Tongue (tissue), 2 donors: ENCODE measurements around the gene DRAXIN. TPM values are rescaled to one million over a fixed set of nuclear protein-coding genes. Genes with fewer than 3 reads are reported as not detected.

ENCODE experiments used
- DNase-seq: peaks from one replicate; pipeline ENCODE4 v3.0.0-alpha.2; 2015
- total RNA-seq: library from RNA; depleted of rRNA; stranded (reverse); fragments of >200 nt; gene quantifications from one replicate; pipeline ENCODE4 v1.2.3, GENCODE V29; 2014

Gene DRAXIN, protein sequence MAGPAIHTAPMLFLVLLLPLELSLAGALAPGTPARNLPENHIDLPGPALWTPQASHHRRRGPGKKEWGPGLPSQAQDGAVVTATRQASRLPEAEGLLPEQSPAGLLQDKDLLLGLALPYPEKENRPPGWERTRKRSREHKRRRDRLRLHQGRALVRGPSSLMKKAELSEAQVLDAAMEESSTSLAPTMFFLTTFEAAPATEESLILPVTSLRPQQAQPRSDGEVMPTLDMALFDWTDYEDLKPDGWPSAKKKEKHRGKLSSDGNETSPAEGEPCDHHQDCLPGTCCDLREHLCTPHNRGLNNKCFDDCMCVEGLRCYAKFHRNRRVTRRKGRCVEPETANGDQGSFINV
- 0.31 TPM for total RNA-seq

DNA sequence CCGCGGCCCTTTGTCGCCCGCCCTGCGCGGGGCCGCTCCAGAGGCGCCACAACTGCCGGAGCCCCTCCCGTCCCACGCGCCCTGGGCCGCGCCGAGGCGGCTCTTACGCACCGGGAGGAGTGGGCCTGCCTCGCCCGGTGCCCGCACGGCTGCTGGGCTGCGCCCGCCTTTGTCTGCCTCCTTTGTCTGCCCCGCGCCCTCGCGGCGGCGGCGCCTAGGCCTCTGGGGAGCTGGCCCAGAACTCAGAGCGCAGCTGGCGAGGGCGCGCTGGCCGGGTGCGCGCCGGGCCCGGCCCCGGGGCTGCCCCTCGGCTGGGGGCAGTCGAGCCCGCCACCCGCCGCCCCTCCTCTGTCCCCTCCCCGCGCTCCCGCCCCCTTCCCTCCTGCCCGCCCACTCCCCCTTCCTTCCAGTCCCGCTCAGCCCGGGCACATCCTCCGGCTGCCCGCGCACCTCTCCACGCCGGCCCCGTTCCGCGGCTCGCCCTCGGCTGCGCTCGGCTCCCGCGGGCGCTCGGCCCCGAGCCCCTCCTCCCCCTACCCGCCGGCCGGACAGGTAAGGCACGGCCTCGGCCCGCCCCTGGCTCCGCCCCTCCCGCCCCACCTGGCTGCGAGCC is at the start of gene DRAXIN:
Gene DRAXIN (plus strand): TSS at position 409 of the 613 bp plus-strand sequence. CDS start 14,549 bp downstream, outside the sequence.
- DNase-seq: peak; percentile 59

DNA sequence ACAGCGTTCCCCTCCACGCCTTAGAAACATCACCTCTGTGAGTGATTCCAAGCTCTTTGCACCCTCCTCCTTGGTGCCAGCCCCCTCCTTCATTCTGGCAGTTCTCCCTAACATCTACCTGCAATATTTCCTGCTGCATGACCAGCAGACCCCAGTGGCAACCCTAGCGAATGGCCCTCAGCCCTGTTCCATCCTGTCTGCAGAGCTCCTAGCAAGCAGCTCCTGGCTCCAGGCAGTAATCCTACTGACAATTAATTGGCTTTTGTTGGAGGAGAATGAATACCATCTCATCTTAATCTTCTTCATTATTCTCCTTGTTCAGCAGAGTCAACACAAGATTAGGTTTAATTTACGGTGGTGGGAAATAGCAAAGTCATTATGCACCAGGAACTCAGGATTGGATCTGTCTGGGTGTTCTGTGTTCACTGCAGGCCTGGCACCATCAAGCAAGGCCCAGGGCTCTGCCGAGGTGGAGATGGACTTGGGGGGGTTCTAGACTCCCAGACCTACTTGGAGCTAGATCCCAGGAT is 49.7 kb upstream of the DRAXIN start:
- DNase-seq: no peak

DNA sequence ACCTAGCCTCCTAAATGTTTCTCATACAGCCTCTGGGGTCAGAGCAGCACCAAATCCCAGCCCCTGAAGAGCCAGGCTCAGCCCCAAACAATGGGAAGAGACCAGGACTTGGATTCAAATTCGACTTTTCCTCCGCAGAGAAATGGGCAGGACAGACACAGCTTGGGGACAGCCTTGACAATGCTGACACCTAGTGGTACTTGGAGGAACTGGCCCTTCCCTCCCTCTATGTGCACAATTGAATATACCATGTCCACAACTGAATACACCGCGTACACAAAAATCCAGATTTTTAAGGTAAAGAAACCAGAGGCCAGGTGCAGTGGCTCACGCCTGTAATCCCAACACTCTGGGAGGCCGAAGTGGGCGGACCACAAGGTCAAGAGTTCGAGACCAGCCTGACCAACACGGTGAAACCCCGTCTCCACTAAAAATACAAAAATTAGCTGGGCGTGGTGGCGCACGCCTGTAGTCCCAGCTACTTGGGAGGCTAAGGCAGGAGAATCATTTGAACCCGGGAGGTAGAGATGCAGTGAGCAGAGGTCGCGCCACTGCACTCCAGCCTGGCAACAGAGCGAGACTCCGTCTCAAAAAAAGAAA is 49.0 kb upstream of the DRAXIN start:
- peak; percentile 82 for DNase-seq

DNA sequence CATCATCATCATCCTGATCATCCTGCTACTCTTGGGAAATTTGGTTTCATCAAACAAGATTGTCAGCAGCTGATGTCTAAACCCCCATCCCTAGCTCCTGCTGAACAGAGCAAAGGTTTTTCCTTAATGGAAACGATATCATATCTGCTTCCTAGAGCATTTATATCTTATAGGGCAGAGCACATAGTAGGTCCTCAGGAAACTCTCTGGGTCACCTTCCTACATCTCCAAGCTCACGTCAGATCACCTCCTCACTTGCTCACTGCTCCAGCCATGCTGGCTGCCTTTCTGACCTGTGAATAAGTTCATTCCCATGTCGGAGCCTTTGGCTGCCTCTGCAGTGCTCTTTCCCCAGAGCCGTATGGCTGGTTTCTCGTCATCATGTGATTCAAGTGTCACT is 47.7 kb upstream of the DRAXIN start:
- DNase-seq: no peak

DNA sequence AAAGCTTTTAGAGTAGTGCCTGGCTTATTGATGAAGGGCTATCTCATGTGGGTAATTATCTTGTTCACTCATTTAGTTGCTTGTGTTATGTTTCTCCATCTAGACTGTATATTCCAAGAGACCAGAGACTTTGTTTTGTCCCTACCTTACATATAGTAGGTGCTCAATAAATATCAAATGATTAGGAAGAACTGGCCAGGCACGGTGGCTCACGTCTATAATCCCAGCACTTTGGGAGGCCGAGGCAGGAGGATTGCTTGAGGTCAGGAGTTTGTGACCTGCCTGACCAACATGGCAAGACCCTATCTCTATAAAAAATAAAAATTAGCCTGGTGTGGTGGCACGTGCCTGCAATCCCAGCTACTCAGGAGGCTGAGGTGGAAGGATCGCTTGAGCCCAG is 46.2 kb upstream of the DRAXIN start:
- DNase-seq: no peak

DNA sequence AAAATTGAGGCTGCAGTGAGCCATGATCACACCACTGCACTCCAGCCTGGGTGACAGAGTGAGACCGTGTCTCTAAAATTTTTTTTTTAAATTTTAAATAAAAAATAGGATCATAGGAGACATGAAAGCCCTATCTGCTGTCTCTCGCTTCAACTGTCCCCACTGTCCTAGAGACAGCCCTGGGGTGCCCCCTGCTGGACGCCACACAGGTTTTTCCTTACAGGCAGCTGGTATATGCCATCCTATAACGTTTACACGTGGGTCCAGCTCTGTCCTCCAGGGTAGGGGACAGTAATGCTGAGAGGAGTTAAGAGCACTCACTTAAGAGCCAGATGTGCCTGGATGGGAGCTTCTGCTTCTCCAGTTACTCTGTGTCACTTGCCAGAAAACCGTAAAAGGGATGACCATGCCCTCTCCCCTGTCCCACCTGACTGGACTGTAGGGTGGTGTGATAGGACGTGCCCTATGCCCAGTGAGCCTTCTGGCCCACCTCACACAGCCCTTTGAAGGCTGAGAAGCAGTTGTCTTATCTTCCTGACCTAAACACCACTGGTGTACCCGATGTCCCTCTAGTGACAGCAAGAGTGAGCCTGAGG is 45.7 kb upstream of the DRAXIN start:
- peak; percentile 90 for DNase-seq

DNA sequence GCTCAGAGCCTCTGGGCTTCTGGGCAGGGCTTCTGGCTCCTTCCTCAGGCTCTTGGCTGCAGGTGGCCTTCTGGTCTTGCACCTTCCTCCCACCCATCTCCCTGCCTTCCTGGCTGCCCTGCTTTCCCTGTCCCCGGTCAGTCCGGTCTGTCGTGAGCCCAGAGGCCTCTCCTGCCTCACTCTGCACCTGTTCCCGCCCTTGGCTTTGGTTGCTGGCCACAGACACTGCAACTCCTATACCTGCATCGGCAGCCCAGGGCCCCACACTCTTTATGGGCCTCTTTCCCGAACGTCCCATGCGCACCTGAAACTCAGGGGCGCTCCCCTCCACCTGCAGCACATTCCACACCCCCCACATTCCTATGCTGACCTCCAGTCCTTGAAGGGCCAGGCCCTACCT is 45.2 kb upstream of the DRAXIN start:
- no peak for DNase-seq

DNA sequence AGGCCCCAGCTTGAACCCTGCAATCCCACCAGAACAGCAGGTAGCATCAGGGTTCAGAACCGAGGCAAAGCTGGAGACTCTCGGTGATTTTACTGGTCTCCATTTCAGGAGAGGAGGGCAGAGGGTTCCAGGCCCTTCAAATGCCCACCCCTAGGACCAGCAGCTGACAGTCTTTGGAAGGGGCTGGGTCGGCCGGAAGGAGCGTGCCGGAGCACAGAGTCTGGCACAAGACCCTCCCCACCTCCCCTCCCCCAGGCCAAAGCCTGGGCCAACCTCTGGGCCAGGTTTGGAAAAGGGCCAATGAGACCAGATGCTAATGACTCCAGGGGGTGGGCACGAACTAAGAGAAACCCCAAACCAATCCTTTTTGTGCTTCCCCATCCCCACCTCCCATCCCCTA is 44.2 kb upstream of the DRAXIN start:
- DNase-seq: no peak

DNA sequence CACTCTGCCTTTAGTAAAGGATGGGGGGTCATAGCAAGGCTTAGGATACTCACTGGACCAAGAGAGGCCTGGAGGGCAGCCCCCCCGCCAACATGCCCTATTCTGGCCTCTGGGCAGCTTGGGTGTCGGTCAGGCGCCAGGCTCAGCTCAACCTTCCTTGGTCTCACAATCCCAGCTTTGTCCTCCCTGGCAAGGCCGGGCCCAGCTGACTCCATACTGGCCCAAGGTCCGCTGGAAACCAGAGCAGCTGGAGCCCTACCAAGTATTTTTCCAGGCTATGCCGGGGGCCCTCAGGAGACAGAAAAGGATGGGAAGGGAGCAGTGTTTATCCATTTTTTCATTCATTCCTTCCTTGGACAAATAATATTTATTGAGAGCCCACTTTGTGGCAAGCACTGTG is 43.5 kb upstream of the DRAXIN start:
- DNase-seq: no peak

DNA sequence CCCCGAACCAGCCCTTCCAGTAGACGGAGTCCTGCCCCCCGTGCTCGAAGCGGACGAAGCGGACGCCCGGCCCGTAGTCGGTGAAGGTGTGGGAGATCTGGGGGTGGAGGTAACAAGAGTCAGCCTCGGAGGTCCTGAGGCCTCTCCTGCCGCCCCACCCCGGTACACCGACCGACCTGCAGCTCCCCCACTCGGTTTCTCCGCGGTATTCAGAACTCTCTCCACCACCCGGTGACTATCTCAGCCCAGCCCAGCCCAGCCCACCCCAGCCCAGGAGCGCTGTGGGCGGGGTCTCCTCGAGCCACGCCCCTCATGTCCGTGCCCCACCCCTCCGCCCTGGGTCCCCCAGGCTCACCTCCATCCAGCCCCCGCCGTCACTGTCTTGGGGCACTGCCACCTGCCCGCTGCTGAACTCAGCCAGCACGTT is 42.8 kb upstream of the DRAXIN start:
- DNase-seq: no peak

DNA sequence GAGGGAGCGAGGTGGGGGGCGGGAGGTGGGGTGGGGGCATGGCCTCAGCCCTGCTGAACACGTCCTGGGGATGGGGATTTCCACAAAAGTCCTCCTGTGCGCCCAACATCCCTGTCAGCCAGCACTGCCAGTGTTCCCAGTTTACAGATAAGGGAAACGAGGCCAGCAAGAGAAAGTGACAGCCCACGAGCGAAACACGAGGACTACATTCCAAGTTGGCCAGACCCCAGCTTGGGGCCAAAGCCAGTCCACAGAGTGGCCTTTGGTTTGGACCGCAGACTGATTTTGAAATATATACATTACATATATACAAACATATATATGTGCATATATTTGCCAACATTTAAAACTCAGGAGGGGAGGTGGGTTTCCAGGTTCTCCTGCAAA is 42.3 kb upstream of the DRAXIN start:
- DNase-seq: no peak

DNA sequence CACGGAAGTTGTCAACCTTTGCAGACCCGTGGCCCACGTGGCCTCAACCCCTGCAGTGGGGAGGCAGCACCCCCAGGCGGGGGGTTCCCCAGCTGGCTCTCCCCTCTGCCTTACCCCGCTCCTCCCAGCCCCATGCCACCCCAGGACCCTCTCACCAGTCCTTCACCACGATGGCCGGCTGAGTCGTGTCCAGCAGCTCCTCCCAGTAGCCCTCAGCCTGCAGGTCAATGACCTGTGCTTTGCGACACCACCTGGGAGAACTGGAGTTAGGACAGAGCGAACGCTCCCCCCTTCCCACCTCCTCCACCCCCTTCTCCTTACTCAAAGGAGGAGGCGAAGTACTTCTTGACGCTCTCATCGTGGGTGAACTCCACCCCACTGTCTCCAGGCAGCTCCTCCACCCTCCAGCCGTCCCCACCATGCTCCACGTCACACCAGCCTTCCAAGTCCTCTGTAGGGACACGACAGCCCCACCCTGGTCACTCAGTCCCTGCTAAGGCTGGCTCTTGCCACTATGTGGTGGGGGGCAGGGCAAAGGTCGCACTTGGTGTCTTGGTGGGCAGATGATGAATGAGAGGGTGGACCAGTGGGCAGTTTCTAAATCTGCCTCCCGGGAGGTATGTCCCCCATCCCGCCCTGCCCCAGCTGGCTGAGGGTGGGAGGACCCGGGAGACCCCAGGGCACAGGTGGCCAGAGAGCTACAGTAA is 41.7 kb upstream of the DRAXIN start:
- no peak for DNase-seq

DNA sequence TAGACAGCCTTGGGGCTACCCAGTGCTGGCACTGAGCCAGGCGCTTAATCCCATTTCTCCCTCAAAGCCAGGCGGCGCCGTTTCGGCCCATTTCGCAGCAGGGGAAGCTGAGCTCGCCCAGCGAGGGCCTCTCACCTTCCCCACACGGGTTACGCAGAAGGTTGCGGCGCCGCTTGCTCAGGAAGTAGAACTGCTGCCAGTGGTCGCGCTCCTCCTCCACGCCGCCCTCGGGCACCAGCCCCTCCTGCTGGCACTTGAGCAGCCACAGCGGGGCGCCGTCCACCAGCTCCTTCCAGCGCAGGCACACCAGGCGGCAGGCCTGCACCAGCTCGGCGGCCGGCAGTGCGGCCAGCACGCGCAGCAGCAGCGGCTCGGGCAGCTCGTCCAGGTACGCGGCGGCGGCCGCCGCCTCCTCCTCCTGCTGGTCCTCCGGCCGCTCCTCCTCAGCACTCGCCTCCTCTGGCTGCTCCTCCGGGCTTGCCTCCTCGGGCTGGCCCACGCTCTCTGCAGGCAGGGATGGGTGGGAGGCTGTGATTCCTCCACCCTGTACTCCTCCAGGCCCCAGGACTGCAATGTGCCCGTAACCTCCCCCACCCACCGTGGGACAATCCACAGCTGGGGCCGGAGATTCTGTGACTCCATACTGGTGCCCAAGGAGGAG is 41.0 kb upstream of the DRAXIN start:
- DNase-seq: peak; percentile 61

DNA sequence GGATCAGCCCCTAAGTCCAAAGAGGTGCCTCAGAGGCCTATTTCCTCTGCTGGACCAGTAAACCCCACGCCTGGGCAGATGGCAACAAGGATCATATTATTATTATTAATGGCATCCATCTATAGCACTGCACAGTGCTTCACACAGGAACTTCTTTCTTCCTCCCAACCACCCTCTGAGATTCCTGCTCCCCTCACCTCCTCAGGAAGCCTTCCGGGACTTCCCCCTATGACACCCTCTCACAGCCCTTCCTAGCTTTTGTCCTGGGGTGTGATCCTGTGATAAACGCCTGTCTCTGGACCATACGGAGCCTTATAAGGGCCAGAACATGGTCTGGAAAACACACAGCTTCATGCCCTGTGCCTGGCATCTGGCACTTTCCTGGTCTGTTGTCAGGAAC is 40.5 kb upstream of the DRAXIN start:
- no peak for DNase-seq

DNA sequence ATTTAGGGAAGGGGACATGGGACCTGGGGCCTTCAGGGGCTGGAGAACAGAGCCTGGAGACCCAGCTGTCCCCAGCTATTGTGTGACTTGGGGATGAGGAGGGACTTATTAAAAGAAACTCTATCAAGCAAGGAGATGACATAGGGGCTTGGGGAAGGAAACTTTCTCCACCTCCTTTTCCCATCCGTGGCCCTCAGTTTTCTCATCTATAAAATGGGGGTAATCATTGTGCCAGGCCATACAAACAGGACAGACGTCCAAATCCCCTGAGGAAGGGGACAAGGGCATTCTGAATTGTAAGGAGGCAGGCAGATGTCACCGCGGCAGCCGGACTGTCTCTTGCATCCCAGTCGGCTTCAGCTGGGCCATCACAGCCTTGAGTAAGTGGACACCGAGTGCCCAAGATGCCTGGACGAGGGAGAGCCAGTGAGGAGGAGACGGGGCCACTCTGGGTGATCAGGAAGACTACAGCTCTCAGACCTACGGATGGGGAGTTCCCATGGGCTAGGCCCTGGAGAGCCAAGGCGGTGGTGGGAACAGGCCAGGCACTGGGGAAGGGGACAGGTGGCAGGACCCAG is 39.2 kb upstream of the DRAXIN start:
- no peak for DNase-seq

DNA sequence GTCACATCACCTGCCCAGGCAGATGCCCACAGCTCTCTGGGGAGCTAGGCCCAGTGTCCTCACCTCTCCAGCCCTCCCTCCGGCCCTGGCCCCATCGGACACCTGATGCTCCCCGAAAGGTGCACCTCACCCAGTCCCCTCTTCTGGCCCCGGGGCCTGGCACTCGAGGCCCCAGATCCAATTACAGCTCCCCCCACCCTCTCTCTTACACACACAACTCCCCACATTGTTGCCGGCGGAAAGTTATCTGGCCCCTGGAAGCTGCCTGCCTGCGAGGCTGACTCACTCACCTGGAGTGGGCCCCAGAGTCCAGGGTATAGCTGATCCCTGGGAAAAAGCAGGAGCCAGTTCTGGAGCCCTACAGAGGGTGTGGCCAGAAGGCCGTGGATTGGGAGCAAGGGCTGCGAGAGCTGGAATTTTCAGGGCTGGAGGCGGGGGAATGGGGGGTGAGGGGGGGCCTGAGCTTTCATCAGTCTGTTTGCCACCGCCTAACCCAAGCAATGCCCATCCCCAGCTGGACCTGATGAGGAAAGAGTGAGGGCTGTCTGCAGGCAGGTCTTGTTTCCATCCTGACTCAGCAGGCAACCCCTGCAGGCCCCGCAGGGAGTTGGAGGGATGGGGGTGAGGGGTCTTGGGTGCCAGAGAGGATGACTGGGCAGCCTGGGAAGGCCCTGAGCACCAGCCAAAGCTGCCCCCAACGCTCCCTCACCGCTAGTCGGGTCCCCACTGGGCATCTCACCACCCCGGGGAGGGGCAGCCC is 38.2 kb upstream of the DRAXIN start:
- DNase-seq: no peak

DNA sequence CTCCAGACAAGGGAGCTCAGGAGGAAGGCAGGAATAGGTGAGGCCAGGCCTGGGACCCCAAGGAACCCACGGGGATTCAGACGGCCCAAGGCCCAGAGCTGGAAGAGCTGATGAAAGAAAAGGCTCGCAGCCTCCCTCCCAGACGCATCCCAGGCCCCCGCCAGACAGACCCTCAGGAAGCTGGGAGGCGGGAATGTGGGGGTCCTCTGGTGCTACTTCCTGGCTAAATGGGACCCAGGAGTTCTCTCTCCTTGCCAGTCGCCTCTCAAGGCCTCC is 37.7 kb upstream of the DRAXIN start:
- DNase-seq: no peak

DNA sequence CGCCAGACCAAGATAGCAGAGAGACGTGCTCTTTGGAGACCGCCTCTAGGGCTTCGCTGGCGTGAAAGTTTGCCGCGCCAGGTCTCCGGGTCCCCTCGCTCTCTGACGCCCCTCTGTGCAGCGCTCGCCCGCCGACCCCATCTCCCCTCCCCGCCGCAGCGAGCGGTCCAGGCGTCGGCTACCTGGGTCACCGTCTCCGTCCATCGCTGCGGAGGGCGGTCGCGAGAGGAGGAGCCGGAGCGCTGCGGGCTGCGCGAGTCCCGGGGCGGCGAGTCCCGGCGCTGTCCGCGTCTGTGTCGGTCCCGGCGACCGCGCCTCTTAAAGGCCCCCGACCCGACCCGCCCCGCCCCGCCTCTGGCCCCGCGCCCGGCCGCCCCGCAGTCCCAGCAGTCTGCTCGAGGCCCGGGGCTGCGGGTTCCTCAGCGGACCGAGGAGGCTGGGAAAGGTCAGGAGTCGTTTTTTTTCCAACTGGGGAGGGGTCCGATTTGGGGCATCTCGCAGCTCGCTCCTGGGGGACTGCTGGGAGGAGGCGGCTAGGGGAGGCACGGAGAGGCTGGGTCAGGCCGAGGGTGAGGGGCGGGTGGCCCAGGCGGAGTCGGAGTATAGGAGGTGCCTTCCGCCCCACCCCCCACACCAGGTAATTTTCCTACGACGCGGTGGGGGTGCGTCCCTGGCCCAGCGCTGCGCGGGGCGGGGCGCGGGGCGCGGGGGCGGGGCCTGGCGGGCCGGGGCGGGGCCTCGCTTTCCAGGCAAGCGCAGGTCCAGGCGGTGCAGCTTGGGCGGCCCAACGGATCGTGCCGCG is 37.2 kb upstream of the DRAXIN start, which contains the start of the genes FBXO2 and FBXO44:
Gene FBXO2 (minus strand): TSS at position 293 of the 802 bp plus-strand sequence. CDS start 89 bp downstream, at position 204.
Gene FBXO44 (plus strand): TSS at position 741 of the 802 bp plus-strand sequence. CDS start 959 bp downstream, outside the sequence.
- no peak for DNase-seq

DNA sequence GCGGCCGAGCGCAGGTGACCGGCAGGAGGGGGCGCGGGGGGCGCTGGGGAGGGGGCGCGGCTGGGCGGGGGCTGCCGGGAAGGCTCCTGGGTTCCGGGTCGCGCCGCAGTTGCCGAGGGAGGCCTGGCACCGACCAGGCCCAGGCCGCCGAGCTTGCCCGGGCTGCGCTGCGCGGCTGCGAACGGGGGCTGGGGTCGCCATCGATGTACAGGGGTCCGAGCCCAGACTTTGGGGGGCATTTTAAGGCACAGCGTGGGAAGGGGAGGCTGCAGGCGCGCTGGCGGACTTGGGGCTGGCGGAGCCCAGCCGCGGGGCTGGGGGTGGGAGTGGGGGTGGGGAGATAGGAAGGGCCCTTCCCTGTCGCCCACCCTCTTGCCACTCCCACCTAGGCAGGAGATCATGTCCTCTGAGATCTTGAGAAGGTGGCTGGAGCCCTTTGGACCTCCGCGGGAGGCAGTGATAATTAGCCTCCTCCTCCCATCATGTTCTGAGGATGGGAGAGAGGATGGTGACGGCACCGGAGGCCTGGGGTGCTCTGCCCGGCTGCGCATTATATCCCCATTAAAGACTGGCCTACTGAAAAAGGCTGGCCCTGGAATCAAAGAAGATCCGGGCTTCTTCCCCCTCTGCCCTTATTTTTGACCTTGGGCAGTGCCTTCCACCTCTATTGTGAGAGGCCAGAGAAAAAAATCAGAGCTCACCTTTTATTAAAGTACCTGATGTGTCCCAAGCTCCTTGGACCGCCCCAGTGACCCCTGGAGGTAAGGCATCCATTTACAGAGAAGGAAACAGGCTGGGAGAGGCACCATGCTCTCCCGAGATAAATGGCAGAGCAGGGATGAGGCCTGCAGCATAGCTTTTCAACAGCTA is 36.3 kb upstream of the DRAXIN start:
- DNase-seq: no peak
